Naive thymus-derived CD8-positive, alpha-beta T cell (primary cell): Measurements from ENCODE around the gene RAB43. TPM values are rescaled to one million over a fixed set of nuclear protein-coding genes. Genes with fewer than 3 reads are reported as not detected.
"Not testable (repeated sequence)": the region's sequence is repeated elsewhere in the genome, so short reads cannot be mapped to it uniquely, and the experiment has no call there.

Experiments used
- ATAC-seq, 2 donors: fragments of 150-1000 bp; cut with Tn5 transposase in 1 of 2; sonication (Bioruptor Pico), chemical (Tn5 transposase) in 1 of 2; 1 replicate in 1 of 2; 2 replicates in 1 of 2; pipeline ENCODE4 v1.10.0; 2021; ENCODE audit warnings: mild to moderate bottlenecking in 2 of 2, moderate library complexity in 2 of 2
- POLR2A ChIA-PET: fragments of 350-600 bp; sonication (Branson Sonifier 250); formaldehyde crosslinking; loops from one replicate; lab custom pipeline; 2021; ENCODE audit warnings: antibody characterized with exemption; lab: Charles Lee
- DNase-seq, 10 donors: peaks; one replicate each; pipeline versions ENCODE4 v3.0.0 to v3.0.0-alpha.2; 2020 to 2022
- H3K27ac Mint-ChIP-seq, 10 donors: one replicate each; pipeline ENCODE4 v1.8.0; 2020 to 2022; ENCODE audit warnings: mild to moderate bottlenecking in 10 of 10, mixed read lengths in 10 of 10, moderate library complexity in 4 of 10, inconsistent platforms in 1 of 10
- H3K27me3 Mint-ChIP-seq, 5 donors: one replicate each; pipeline ENCODE4 v1.8.0; 2021 to 2022; ENCODE audit warnings: mixed read lengths in 5 of 5
- H3K36me3 Mint-ChIP-seq, 3 donors: one replicate each; pipeline ENCODE4 v1.8.0; 2020 to 2022; ENCODE audit warnings: mixed read lengths in 3 of 3, mild to moderate bottlenecking in 2 of 3, inconsistent platforms in 1 of 3
- H3K4me1 Mint-ChIP-seq, 4 donors: one replicate each; pipeline ENCODE4 v1.8.0; 2021 to 2022; ENCODE audit warnings: mixed read lengths in 4 of 4
- H3K4me3 Mint-ChIP-seq, 10 donors: one replicate each; pipeline ENCODE4 v1.8.0; 2020 to 2022; ENCODE audit warnings: mild to moderate bottlenecking in 10 of 10, mixed read lengths in 10 of 10, moderate library complexity in 6 of 10, inconsistent platforms in 1 of 10
- H3K9me3 Mint-ChIP-seq, 9 donors: one replicate each; pipeline ENCODE4 v1.8.0; 2020 to 2022; ENCODE audit warnings: mixed read lengths in 9 of 9, mild to moderate bottlenecking in 3 of 9, inconsistent platforms in 1 of 9, moderate library complexity in 1 of 9
- polyA plus RNA-seq, 3 donors: library from polyadenylated mRNA; unstranded; fragments of 300-500 nt; fragmentation: Illumina TruSeq; gene quantifications; one replicate each; pipeline ENCODE4 v1.2.3, GENCODE V29; 2021
- total RNA-seq, 8 experiments: library from RNA in 2 of 8; stranded (reverse) in 2 of 8; gene quantifications; one replicate each; pipeline ENCODE4 v1.2.3 and lab custom pipeline; 2021 to 2026

RAB43 gene
- total RNA-seq (100 to 1,000 TPM; 122 to 130 TPM), polyA plus RNA-seq (10 to 100 TPM; 15.7 to 43.1 (median 27.5) TPM), total RNA-seq (lab: John Stamatoyannopoulos, UW) (6.8 to 12.6 (median 11.5) reads per million in 6 experiments)

GRCh38 chr3:129121792-129122411, at the start of gene RAB43:
Gene RAB43, minus strand, starts transcription at chr3:129121804. Its CDS starts 315 bp downstream, at chr3:129121489.
- POLR2A ChIA-PET, result interaction anchor here (0.6 to 9.8 kb wide), 33 partner anchors 9 to 504 kb away, joined by 3 to 140 read pairs (median 5); partner anchors contain the start of genes ACAD9, CFAP92, CNBP and HMCES
- Mint-ChIP-seq H3K36me3 (peaks cover 19 to 26% (median 25%) of the 10 kb centered on the region in 3 donors), H3K4me3 (peak within 1 kb of the TSS; percentile 83 to 99 (median 94)), H3K4me1 (peaks cover 16 to 55% (median 30%) of the 10 kb centered on the region in 4 donors), H3K27ac (peak within 1 kb of the TSS; percentile 88 to 99 (median 98)), H3K27me3 (no peaks in the 10 kb centered on the region), H3K9me3 (no peaks in the 10 kb centered on the region)
- DNase-seq (peak; percentile 87 to 96 (median 94)), ATAC-seq (peak; percentile 53 to 66)

DNA sequence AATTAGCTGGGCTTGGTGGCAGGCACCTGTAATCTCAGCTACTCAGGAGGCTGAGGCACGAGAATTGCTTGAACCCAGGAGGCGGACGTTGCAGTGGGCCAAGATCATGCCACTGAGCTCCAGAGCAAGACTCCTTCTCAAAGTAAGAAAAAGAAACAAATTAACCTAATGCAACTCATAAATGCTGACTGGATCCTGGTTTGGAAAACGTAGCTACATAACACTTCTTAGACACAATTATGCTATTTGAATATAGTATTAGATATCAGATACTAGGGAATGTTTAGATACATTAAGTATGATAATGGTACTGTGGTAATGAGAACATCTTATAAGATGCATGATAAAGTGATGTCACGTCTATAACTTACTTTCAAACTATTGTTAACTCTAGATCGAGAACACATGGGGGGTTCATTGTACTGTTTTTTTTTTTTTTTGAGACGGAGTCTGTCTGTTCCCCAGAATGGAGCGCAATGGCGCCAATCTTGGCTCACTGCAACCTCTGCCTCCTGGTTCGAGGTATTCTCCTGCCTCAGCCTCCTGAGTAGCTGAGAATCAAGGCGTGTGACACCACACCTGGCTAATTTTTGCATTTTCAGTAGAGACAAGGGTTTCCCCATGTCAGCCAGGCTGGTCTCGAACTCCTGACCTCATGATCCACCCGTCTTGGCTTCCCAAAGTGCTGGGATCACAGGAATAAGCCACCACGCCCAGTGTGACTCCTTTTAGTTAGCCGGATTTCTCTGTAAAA, 45.2 kb upstream of the RAB43 start:
- no peak for DNase-seq
- H3K4me1 Mint-ChIP-seq, result peaks cover 10 to 28% (median 25%) of the 10 kb centered on the region in 4 donors
- ATAC-seq, result no peak
- no peak overlapping the region for H3K4me3 Mint-ChIP-seq
- POLR2A ChIA-PET, result interaction anchor here (0.7 to 1.1 kb wide), 4 partner anchors 10 to 114 kb away, joined by 4 to 6 read pairs (median 5); no protein-coding TSS in a partner anchor
- H3K27me3 Mint-ChIP-seq, result no peaks in the 10 kb centered on the region
- peak overlapping the region in 6 of 10 donors; percentile 9 to 60 (median 23) for H3K27ac Mint-ChIP-seq
- peaks cover 11 to 60% (median 24%) of the 10 kb centered on the region in 3 donors for H3K36me3 Mint-ChIP-seq
- H3K9me3 Mint-ChIP-seq, result no peaks in the 10 kb centered on the region

GRCh38 chr3:129165594-129165993, 44.0 kb upstream of the RAB43 start:
- not testable (repeated sequence) for ATAC-seq, H3K9me3 Mint-ChIP-seq, H3K4me3 Mint-ChIP-seq, DNase-seq, H3K27me3 Mint-ChIP-seq
- peaks cover 5 to 49% (median 17%) of the 10 kb centered on the region in 3 donors for H3K36me3 Mint-ChIP-seq
- H3K27ac Mint-ChIP-seq, result peak overlapping the region in 1 of 10 donors; percentile 6
- H3K4me1 Mint-ChIP-seq, result peaks cover 7 to 29% (median 22%) of the 10 kb centered on the region in 4 donors
- POLR2A ChIA-PET, result interaction anchor here (1.1 to 1.3 kb wide), 2 partner anchors 11 to 18 kb away, joined by 4 read pairs; partner anchors contain the start of gene CNBP

DNA sequence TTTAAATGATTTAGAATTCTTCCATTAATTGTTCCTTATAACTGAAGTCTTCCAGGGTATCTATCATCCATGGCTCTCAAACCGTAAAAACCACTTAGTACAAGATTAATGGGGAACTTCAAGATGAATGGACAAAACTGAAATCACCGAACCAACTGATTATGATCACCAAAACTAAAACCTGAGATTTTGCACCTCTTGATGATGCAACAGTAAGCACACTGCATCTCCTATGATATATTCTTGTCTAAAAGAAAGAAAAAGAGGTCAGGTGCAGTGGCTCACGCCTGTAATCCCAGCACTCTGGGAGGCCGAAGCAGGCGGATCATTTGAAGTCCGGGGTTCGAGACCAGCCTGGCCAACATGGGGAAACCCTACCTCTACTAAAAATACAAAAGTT, 42.9 kb upstream of the RAB43 start:
- Mint-ChIP-seq H3K9me3 (no peaks in the 10 kb centered on the region), H3K27me3 (no peaks in the 10 kb centered on the region), H3K27ac (peak overlapping the region in 6 of 10 donors; percentile 27 to 83 (median 66)), H3K4me1 (peaks cover 11 to 38% (median 28%) of the 10 kb centered on the region in 4 donors), H3K4me3 (no peak overlapping the region), H3K36me3 (peaks cover 3 to 38% (median 8%) of the 10 kb centered on the region in 3 donors)
- no peak for ATAC-seq
- DNase-seq, result no peak
- POLR2A ChIA-PET, result interaction anchor here (0.6 to 0.7 kb wide), 3 partner anchors 137 to 434 kb away, joined by 4 to 5 read pairs (median 4); no protein-coding TSS in a partner anchor

DNA sequence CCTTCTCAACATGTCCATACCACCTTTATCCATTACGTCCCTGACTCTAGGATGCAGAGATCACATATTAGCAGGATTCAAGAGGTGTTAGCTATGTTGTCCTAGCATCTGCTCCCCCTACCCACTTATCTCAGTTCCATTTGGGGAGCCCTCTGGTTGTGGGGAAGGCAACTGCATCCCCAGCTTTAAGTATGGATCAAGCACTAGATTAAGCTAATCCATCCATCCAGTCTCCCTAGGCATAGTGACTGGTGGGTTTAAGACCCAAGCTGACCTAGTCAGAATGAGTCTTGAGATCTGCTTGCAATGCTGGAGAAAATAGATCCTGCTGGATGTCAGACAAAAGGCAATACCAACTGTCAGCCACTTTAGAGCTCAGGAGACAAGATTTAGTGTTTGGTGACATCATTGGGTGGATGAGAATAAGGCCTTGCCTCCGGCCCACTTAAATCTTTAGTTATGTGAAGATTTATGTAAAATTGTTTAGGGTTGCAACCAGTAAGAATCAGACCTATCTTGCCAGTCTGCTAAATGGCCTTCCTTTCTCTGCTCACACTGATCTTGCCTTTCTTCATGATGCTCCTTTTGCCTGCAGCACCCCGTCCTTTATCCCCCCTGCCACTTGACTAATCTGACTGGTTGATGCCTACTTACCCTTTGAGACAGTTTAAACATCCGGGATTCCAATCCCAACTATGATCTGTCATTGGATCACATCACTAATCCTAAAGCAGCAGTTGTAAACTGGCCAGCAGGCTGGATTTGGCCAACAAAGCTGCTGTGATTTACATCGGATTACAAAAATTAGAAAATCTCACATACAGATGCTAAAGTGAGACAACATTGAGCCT, 41.4 kb upstream of the RAB43 start:
- H3K27ac Mint-ChIP-seq, result peak overlapping the region in 9 of 10 donors; percentile 49 to 100 (median 99)

DNA sequence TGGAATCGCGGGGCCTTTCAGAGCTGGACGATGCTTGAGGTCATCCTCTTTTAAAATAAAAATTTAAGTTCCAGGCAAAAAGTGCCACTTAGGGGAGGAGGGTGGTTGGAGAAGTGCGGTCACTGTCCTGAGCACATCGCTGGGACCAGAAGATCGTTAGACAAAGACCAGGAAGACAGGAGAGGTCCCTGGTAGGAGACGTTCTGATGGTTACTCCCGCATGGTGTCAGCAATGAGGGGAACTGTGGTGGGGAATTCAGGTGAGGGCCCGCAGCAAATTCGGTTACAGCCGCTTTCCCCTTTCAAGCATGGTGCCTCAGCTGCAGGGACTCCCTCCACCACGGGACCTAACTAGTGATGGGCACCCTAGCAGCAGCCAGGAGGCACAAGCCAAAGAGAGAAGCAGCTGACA, 40.3 kb upstream of the RAB43 start:
- peaks cover 0 to 39% (median 8%) of the 10 kb centered on the region in 3 donors for H3K36me3 Mint-ChIP-seq
- ATAC-seq (peak in 1 of 2 donors; percentile 4), DNase-seq (peak in 5 of 10 donors; percentile 22 to 65 (median 27))
- no peaks in the 10 kb centered on the region for H3K9me3 Mint-ChIP-seq
- H3K27me3 Mint-ChIP-seq, result no peaks in the 10 kb centered on the region
- peak overlapping the region; percentile 96 to 100 (median 98) for H3K4me3 Mint-ChIP-seq
- H3K4me1 Mint-ChIP-seq, result peaks cover 12 to 48% (median 36%) of the 10 kb centered on the region in 4 donors
- POLR2A ChIA-PET, result interaction anchor here (0.6 to 2.6 kb wide), 15 partner anchors 9 to 192 kb away, joined by 3 to 44 read pairs (median 3); partner anchors contain the start of genes CNBP and COPG1
- H3K27ac Mint-ChIP-seq, result peak overlapping the region; percentile 98 to 100 (median 99)

More for the DNA sequence above, 41.4 kb upstream of the RAB43 start:
- Mint-ChIP-seq H3K9me3 (no peaks in the 10 kb centered on the region), H3K4me1 (peaks cover 12 to 50% (median 36%) of the 10 kb centered on the region in 4 donors), H3K36me3 (peaks cover 0 to 40% (median 7%) of the 10 kb centered on the region in 3 donors), H3K4me3 (peak overlapping the region in 9 of 10 donors; percentile 33 to 100 (median 96)), H3K27me3 (no peaks in the 10 kb centered on the region)
- DNase-seq, result no peak
- no peak for ATAC-seq
- POLR2A ChIA-PET, result interaction anchor here (0.7 to 2.6 kb wide), 8 partner anchors 8 to 155 kb away, joined by 3 to 44 read pairs (median 10); partner anchors contain the start of genes CNBP and COPG1

DNA sequence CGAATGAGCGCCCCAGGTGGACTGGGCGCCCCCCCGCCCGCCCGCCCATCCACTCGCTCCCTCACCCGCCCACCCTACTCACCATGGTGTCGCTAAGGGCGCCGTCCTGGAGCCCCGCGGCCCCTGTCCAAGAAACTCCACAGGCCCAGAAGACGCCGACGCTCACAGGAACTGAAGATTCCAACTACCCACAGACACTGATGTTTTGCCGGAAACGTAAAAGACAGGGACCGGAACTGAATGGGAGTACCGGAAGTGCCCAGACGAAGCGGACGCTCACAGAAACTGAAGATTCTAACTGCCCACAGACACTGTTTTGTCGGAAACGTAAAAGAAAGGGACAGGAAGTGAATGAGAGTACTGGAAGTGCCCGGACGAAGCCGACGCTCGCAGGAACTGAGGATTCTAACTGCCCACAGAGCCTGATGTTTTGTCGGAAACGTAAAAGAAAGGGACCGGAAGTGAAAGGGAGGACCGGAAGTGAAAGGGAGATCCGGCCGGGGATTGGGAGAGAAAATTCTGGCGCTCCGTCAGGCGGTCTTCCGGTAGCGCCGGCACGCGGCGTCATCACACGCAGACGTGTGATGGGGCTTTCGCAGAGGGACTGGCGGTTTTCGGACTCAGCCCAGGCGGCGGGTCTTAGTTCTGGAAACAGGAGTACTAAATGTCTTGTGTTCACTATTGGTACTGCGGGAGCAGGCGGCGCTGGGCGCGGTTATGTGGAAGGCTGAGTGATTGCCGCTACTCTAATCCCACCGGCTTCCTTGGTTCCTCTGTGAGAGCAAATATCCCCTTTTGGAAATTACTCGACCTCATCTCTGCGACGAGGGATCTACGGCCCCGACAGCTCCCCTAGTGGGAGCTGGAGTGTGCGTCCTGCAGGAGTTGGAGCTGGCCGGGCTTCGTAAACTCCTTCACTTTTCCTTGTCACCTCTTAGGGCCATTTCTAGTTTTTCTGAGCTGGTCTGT, 39.6 kb upstream of the RAB43 start, which contains the start of gene ISY1:
ISY1 (minus strand) TSS at position 173 of the 969 bp plus-strand sequence; CDS start at position 85, 88 bp downstream.
- Mint-ChIP-seq H3K4me3 (peak within 1 kb of the TSS; percentile 96 to 100 (median 98)), H3K36me3 (peaks cover 0 to 37% (median 8%) of the 10 kb centered on the region in 3 donors), H3K4me1 (peaks cover 12 to 48% (median 36%) of the 10 kb centered on the region in 4 donors), H3K27ac (peak within 1 kb of the TSS; percentile 98 to 100 (median 99)), H3K27me3 (no peaks in the 10 kb centered on the region), H3K9me3 (no peaks in the 10 kb centered on the region)
- DNase-seq (peak; percentile 74 to 93 (median 87)), ATAC-seq (peak; percentile 80 to 81)
- POLR2A ChIA-PET, result interaction anchor here (0.6 to 2.6 kb wide), 15 partner anchors 10 to 191 kb away, joined by 3 to 44 read pairs (median 3); partner anchors contain the start of genes CNBP and COPG1

DNA sequence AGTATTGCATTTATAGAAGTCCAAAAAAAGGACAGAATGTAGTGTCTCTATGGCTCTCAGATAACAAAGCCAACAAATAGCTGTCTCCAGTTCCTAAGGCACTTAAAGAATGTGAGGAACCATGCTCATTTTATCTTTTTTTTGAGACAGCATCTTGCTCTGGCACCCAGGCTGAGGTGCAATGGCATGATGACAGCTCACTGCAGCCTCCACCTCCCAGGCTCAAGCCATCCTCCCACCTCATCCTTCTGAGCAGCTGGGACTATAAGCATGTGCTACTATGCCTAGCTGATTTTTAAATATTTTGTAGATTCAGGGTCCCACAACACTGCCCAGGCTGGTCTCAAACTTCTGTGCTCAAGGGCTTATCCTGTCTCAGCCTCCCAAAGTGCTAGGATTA, 23.2 kb upstream of the RAB43 start:
- peak overlapping the region in 3 of 10 donors; percentile 29 to 61 (median 43) for H3K27ac Mint-ChIP-seq
- H3K27me3 Mint-ChIP-seq, result no peaks in the 10 kb centered on the region
- no peak overlapping the region for H3K4me3 Mint-ChIP-seq
- DNase-seq (no peak), ATAC-seq (no peak)
- H3K36me3 Mint-ChIP-seq, result peaks cover 0 to 69% (median 5%) of the 10 kb centered on the region in 3 donors
- H3K4me1 Mint-ChIP-seq, result peaks cover 1 to 11% (median 4%) of the 10 kb centered on the region in 4 donors
- no peaks in the 10 kb centered on the region for H3K9me3 Mint-ChIP-seq
- POLR2A ChIA-PET, result interaction anchor here (0.7 to 1.3 kb wide), 5 partner anchors 10 to 61 kb away, joined by 3 to 7 read pairs (median 3); no protein-coding TSS in a partner anchor

DNA sequence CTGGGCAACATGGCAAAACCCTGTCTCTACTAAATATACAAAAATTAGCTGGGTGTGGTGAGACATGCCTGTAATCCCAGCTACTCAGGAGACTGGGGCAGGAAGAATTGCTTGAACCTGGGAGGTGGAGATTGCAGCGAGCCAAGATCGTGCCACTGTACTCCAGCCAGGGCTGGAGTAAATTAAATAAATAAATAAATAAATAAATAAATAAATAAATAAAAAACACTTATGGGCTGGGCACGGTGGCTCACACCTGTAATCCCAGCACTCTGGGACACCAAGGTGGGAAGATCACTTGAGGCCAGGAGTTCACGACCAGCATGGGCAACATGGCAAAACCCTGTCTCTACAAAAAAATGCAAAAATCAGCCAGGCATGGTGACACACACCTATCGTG, 19.4 kb upstream of the RAB43 start:
- H3K27ac Mint-ChIP-seq, H3K4me1 Mint-ChIP-seq, DNase-seq, H3K9me3 Mint-ChIP-seq, H3K4me3 Mint-ChIP-seq, POLR2A ChIA-PET, ATAC-seq, H3K27me3 Mint-ChIP-seq: not testable (repeated sequence)
- H3K36me3 Mint-ChIP-seq, result peaks cover 0 to 79% (median 8%) of the 10 kb centered on the region in 3 donors

DNA sequence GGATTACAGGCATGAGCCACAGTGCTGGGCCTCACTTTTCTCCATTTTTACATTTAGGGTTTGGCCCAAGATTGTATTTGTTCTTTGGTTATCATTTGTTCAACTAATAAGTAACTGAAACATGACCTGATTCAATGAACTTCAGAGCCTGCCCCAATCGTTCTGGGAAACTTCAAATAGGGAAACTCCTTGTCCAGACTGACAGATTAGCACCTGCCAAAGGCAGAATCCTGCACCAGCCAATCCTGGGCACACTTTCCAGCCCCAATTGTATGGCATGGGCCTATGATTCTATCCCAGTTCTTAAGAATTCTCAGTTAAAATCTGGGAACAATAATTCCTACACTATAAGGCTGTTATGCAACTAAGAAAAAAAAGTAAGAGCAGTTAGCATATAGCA, 18.3 kb upstream of the RAB43 start:
- no peaks in the 10 kb centered on the region for H3K4me1 Mint-ChIP-seq
- no peaks in the 10 kb centered on the region for H3K9me3 Mint-ChIP-seq
- DNase-seq, result no peak
- POLR2A ChIA-PET, result no interaction called here
- H3K27me3 Mint-ChIP-seq, result no peaks in the 10 kb centered on the region
- H3K36me3 Mint-ChIP-seq, result peaks cover 0 to 75% (median 4%) of the 10 kb centered on the region in 3 donors
- no peak overlapping the region for H3K27ac Mint-ChIP-seq
- H3K4me3 Mint-ChIP-seq, result no peak overlapping the region
- ATAC-seq, result no peak
